ENCODE measurements around the gene ABCB8.
"Not testable (repeated sequence)": the region's sequence is repeated elsewhere in the genome, so short reads cannot be mapped to it uniquely, and the experiment has no call there.

Gene ABCB8

DNA sequence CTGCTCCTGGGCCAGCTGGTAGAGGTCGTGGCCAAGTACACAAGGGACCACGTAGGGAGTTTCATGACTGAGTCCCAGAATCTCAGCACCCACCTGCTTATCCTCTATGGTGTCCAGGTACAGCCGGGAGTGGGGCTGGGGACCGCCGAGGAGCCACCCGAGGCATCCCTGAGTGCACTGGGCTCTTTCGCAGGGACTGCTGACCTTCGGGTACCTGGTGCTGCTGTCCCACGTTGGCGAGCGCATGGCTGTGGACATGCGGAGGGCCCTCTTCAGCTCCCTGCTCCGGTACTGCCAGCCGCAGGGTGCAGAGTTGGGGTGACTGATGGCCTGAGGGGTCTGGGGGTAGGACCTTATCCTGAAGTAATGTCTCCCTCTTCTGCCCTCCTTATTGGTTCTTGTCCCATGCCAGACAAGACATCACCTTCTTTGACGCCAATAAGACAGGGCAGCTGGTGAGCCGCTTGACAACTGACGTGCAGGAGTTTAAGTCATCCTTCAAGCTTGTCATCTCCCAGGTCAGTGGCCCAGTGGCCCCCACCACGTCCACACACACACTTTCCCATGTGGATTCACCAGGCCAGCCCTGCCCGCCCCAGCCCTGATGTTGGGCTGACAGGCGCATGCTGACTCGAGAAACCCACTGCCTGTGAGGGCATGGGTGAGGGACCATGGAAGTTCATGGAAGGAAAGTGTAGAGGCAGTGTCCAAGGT, 6.2 kb downstream of the ABCB8 start:
- no peak for DNase-seq

DNA sequence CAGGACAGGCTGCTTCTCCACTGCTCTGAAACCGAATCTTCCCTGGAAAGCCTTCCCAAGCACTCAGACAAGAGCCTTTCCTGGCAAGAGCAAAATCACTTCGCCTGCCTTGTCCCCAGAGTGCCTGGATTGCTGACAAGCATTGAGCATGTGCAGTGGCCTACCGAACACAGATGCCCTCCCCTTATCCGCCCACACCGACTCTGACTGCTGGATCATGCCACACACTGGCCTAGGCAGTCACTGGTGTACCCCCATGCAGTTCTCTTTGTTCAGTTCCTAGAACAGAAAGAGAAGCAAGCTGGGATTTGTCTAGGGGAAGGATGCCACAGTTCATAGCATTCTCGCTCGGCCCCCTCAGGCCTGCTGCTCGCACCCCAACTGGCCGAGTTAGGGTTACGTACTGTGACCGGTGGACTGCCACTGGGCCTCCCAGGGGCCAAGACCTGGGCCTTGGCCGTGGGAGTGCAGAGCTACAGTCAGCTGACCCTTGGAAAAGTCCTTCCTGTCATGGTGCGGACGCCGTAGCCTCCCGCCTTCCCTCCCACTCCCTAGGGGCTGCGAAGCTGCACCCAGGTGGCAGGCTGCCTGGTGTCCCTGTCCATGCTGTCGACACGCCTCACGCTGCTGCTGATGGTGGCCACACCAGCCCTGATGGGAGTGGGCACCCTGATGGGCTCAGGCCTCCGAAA, 6.9 kb downstream of the ABCB8 start:
- DNase-seq: no peak

DNA sequence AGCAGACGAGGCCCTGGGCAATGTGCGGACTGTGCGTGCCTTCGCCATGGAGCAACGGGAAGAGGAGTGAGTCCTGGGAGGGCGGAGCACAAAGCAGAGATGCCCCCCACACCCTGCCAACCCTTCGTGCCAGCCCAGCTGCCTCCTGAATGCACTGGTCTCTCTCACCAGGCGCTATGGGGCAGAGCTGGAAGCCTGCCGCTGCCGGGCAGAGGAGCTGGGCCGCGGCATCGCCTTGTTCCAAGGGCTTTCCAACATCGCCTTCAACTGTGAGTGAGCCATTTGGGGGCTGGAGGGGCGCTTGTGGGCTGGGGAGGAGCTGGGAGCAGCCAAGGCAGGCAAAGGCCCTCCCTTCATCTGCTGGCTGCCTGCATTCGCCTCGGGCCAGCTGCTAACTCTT, 7.7 kb downstream of the ABCB8 start:
- no peak for DNase-seq

DNA sequence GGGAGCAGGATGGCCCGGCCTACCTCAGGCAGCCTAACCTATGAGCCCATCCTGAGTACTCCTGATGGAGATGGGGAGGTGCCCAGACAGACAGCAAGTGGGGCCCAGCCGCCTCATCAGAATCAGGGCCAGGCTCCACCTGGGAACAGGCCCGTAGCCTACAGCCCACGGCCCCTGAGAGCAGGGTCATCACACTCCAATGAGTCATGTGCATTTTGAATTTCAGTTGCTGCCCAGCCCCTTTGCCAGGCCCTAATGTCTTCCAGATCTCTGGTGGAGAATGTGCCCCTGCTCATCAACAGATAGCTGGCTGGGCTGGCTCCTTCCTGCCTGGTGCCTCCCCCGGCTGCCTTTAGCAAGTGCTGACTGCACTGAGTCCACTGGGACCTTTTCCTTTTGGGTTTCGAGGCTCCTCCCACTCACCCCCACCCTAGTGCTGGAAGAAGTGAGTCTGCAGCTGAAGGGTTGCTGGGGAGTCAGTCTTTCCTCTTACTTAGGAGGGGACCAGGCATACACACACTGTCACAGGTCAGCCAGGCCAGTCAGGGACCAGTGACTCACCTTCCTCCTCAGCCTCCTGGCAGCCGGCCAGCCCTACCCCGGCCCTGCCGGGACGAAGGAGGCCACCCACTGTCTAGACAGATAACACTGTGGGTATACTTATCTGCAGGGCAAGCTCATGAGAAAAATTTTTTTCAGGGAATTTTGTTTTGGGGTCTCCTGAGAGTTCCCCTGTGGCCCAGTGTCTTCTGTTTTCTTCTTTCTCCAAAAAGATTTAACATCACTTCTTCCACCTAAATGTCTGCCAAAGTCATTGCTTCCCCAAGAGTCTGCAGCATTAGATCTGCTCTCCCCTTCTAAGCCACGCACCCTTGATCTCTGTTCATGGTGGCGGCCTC, 10.9 kb downstream of the ABCB8 start:
- DNase-seq: peak in 2 of 56 donors; percentile 25 to 50

DNA sequence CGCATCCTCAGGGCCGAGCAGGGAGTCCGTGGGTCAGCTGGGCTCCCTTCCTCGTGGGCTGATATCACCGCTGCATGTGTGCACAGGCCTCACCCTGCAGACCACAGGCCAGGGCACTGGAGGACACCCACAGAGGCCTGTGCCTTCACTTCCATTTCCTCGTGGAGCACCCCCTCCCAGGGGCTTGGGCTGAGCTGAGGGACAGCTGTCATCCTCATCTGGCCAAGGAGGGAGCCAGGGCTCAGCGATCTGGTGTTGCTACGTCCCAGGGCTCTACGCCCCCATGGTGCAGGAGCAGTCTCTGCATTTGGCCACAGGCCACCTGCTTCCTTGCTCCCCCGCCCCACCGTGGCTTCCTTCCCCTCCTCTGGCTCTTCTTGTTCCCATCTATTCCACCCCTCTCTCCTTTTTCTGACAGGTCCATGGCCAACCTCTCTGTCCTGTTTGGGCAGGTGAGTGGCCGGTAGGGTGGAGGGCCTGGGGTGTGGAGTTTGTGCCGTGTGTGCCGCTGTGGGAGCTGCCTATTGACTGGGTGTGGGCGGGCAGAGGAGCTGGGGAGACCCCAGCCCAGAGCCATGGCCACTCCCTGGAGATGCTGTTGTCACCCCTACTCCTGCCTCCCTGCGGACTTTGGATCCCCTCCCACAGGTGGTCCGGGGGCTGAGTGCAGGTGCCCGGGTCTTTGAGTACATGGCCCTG, 11.7 kb downstream of the ABCB8 start:
- DNase-seq: no peak

DNA sequence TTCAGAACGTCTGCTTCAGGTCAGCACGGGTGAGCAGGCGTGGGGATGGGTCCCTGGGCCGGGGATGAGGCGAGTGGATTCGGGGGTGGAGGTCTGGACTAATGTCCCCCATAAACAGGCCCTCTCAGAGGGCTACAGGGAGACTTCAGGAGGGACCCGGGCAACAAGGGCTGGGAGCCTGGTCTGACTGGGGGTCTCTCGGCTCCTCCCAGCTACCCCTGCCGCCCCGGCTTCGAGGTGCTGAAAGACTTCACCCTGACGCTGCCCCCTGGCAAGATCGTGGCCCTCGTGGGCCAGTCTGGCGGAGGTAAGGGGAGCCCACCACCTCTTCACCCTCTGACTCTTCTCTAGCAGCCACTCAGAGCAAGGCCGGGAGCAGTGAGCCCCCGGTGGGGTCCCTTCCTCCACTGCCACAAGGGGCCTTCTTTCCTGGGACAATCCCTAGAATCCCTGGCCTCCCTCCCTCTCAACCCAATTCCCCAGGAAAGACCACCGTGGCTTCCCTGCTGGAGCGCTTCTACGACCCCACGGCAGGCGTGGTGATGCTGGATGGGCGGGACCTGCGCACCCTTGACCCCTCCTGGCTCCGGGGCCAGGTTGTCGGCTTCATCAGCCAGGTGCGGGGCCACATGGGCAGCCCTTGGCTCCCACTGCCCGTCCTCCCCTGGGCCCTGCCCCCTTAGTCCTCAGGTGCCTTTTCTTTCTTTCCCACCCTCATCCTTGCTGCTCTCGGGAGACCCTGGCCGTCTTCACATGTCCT, 12.5 kb downstream of the ABCB8 start:
- no peak for DNase-seq

DNA sequence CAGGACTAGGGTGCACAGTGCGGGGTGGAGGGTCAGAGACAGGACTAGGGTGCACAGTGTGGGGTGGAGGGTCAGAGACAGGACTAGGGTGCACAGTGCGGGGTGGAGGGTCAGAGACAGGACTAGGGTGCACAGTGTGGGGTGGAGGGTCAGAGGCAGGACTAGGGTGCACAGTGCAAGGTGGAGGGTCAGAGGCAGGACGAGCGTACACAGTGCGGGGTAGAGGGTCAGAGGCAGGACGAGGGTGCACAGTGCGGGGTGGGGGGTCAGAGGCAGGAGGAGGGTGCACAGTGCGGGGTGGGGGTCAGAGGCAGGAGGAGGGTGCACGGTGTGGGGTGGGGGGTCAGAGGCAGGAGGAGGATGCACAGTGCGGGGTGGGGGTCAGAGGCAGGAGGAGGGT, 15.2 kb downstream of the ABCB8 start:
- DNase-seq: not testable (repeated sequence)

DNA sequence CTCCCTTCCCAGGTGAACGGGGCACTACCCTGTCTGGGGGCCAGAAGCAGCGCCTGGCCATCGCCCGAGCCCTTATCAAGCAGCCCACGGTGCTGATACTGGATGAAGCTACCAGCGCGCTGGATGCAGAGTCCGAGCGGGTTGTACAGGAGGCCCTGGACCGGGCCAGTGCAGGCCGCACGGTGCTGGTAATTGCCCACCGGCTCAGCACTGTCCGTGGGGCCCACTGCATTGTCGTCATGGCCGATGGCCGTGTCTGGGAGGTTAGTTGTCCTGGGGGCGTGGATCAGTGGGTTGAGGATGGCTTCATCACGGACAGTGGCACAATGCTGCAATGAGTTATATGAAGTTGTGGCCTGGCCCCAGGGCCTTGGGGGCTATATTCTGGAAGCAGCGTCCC, 15.7 kb downstream of the ABCB8 start:
- no peak for DNase-seq

DNA sequence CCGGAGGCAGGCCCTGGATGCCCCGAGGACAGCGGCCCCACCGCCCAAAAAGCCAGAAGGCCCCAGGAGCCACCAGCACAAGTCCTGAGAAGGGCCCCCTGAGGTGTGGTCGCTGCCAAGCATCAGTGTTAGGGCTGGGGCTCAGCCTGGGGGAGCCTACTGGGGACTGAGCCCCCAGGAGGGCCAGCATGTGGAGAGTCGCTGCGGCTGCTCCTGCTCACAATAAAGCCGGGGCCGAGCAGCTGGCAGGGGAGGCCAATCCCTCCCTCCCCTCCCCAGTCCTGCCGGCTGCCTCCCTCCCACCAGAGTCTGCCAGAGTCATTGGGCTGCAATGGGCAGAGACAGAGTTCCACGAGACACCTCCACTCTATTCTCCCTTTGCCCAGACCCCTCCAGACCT, 17.0 kb downstream of the ABCB8 start:
- DNase-seq: no peak

DNA sequence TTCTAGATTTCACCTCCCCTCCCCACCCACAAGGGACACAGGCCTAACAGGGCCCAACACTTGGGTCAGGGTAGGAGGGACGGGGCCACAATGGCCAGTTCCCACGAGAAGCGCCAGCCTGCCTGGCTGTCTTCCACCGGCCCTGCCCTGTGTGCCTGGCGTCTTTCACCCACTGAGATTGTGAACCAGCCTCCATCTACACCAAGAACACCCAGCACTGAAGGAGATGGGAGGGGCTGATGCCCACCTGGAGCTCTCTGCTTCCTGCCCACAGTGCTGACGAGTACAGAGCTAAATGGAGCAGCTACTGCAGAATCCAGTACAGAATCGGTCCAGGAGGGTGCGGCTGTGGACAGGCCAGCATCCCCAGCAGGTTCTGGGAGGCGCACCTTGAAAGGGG, 17.7 kb downstream of the ABCB8 start:
- peak in 6 of 56 donors; percentile 5 to 41 (median 26) for DNase-seq

DNA sequence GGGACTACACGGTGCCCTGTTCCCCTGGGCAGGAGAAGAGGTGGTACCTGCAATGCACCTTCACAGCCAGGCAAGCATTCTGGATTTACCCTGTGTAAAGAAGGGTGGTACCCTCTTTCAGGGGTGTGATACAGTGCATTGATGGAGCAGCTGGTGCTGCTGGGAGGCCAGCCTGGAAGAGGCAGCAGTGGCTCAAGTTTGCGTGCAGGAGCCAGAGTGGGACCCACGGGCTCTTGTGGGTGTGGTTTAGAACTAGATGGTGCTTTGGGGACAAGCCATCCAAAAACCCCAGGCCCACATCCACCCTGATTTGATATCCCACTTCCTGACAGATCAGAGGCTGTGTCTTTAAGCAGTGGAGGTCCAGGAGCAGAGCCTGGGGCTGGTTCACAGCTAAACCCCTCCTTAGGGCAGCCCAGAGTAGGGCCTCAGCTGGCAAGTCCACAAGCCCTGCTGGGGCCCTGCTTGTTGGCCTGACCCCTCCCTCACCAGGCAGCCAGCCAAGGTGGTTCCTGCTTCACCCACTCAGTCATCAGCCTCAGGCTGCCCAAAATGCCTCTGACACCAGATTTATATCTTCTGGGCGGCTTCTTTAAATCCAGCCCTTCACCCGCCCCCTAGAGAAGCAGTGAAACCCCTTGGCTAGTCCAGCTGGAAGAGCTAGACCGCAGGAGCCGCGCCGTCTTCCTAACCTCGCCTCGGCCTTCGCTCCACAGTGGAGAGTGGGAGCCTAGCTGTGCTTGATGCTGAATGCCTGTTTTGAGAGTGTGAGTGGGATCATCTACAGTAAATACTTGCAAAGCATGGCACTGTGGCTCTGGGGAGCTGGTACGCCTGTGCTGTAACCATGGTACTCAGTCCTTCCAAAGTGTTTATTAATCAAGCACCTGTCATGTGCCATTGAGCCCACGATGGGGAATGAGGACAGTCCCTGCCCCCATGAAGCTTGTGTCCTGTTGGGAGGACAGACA, 18.6 kb downstream of the ABCB8 start:
- peak in 12 of 56 donors; percentile 12 to 57 (median 31) for DNase-seq

DNA sequence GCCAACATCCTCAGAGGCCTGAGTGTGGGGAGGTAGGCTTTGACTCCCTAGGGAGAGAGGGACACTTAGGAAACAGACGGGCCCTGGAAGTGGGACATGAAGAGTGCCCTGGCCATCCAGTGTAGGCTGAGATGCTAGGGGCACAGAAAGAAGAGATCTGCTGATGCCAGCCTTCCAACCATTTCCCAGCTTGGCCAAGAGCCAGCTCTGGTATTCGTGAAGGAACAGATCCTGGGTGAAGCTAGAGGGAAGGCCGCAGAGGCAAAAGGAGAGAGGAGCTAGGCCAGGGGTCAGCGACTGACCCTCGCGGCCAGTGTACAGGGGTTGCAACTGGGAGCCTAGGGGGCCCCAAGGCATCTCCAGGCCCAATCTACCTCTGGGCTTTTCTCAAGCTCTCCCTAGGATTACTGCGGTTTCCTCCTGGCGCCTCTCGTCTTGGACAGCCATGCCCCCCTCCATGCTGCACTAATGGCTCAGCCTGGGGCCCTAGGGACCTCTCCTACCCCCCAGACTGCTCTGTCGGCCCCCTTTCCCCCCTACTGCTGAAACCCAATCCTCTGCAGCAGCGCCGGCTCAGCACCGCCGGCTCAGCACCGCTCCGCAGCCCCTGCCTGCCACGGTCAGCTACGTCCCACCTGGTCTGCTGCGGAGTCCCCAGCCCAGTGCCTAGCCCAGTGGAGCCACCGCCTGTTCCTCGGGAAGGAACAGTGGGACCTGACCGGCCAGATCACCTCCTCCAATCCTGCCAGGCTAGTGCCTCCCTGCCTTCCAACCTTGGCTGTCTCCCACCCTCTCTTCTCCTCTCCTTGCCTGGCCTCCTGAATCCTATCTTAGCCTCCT, 19.9 kb downstream of the ABCB8 start, which contains the start of gene ASIC3:
Gene ASIC3 (plus strand): TSS at position 556 of the 840 bp plus-strand sequence. CDS start 355 bp downstream, outside the sequence.
- peak in 2 of 56 donors; percentile 23 to 28 for DNase-seq

DNA sequence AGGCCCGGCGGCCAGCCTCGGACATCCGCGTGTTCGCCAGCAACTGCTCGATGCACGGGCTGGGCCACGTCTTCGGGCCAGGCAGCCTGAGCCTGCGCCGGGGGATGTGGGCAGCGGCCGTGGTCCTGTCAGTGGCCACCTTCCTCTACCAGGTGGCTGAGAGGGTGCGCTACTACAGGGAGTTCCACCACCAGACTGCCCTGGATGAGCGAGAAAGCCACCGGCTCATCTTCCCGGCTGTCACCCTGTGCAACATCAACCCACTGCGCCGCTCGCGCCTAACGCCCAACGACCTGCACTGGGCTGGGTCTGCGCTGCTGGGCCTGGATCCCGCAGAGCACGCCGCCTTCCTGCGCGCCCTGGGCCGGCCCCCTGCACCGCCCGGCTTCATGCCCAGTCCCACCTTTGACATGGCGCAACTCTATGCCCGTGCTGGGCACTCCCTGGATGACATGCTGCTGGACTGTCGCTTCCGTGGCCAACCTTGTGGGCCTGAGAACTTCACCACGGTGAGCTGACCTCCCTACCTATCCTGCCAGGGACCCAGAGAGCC, 20.7 kb downstream of the ABCB8 start:
- DNase-seq: no peak

DNA sequence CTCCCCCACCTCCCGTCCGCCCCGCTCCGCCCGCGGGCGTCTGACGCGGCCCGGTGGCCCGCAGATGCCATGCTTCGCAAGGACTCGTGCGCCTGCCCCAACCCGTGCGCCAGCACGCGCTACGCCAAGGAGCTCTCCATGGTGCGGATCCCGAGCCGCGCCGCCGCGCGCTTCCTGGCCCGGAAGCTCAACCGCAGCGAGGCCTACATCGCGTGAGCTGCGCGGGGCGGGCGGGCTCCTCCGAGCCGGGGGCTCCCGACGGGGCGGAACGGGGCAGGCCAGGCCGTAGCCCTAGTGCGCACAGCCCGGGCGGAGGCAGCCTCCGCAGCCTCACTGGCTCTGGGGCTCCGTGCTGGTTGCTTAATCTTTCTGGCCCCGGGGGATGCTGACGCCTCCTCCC, 22.9 kb downstream of the ABCB8 start:
- DNase-seq: peak in 20 of 56 donors; percentile 2 to 52 (median 28)

DNA sequence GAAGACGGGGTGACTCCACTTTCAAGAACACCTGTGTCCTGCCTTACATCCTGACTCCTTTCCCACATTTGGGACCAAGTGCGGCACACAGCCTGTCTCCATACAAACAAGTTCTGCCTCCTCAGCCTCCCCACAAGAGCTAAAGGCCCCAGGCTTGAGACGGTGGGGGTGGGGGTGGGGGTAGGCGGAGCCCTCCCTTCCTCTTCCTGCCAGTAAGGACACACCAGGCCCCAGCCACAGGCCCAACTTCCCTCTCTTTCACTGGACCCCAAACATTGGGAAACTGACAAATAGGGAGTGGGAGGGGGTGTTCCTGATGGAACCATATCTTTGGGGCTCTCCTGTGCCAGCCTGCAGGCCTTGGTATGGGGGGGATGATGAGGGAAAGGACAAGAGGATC, 24.8 kb downstream of the ABCB8 start:
- no peak for DNase-seq

DNA sequence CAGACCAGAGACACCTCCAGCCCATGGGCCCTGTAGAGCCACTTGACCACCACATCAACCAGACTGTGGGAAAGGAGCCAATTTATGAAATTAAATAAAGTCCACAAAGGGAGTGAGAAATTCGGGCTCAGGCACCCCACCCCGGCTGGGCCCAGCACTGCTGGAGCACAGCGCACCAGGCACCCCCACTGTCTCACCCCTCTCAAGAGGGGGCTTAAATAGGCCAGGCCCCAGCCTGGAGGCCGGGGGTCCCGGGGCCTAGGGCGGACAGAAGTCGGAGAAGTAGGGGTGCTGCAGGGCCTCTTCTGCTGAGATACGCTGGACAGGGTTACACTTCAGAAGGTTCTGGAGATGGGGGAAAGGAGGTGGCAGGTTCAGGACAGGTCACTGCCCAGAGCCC, 25.5 kb downstream of the ABCB8 start:
- DNase-seq: no peak

DNA sequence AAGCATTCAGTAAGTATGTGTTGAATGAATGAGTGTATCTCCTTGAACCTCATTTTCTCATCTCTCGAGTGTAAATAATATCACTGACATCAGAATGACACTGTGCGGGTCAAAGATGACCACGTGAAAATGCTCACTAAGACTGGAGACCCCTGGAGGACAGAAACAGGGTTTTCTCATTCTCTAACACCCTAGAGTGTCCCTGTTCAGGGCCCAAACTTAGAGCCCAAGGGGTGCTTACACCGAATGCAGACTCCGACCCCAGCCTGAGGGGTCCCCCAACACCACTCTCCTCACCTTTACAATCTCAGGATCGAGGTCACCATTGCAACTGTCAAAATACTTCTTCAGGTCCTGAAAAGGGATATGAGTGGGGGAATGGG, 28.0 kb downstream of the ABCB8 start:
- no peak for DNase-seq
